MM.1S (cell line): Measurements from ENCODE around the gene SCFD2.

Source experiments
- EZH2 ChIP-seq: fragments of 300-600 bp; sonication (generic); optimal IDR thresholded peaks from 2 replicates; pipeline ENCODE3; 2017; ENCODE audit warnings: low read depth, mild to moderate bottlenecking, antibody characterized with exemption, low read length, mixed read lengths
- TF ChIP-seq, protein P1 (sequence below): fragments of 300-600 bp; sonication (generic); IDR thresholded peaks from 2 replicates; pipeline ENCODE4 v1.5.1; 2016; ENCODE audit warnings: antibody characterized with exemption, low read length, mixed read lengths

DNA sequence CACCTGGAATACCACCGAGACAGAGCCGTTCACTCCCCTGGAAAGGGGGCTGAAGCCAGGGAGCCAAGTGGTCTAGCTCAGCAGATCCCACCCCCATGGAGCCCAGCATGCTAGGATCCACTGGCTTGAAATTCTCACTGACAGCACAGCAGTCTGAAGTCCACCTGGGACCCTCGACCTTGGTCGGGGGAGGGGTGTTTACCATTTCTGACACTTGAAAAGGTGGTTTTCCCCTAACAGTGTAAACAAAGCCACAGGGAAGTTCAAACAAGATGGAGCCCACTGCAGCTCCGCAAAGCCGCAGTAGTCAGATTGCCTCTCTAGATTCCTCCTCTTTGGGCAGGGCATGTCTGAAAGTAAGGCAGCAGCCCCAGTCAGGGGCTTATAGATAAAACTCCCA is 260.5 kb downstream of the SCFD2 start:
- TF ChIP-seq, protein P1, sequence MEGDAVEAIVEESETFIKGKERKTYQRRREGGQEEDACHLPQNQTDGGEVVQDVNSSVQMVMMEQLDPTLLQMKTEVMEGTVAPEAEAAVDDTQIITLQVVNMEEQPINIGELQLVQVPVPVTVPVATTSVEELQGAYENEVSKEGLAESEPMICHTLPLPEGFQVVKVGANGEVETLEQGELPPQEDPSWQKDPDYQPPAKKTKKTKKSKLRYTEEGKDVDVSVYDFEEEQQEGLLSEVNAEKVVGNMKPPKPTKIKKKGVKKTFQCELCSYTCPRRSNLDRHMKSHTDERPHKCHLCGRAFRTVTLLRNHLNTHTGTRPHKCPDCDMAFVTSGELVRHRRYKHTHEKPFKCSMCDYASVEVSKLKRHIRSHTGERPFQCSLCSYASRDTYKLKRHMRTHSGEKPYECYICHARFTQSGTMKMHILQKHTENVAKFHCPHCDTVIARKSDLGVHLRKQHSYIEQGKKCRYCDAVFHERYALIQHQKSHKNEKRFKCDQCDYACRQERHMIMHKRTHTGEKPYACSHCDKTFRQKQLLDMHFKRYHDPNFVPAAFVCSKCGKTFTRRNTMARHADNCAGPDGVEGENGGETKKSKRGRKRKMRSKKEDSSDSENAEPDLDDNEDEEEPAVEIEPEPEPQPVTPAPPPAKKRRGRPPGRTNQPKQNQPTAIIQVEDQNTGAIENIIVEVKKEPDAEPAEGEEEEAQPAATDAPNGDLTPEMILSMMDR: no peak
- TF ChIP-seq EZH2: no peak
